Measurements from ENCODE around the gene AGBL4.
"Not testable (repeated sequence)": the region's sequence is repeated elsewhere in the genome, so short reads cannot be mapped to it uniquely, and the experiment has no call there.

Gene AGBL4

DNA sequence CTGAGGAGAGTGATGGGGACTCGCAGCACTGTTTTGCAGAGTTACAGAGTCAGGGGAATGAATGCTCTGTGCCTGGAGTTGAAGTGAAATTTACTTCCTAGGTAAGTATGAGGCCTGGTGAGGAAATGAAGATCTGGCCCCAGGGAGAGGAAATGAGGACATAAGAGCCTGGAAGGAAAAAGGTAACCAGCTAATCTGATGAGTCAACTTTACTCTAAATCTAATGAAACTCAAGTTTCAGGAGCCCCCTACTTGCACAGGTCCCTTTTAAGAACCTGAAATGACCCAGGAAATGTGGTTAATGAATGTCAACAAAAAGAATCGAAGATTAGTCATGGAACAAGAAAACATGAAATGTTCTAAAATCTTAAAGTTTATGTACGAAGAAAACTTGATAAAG is 599.0 kb downstream of the AGBL4 start:
- no peak for DNase-seq

DNA sequence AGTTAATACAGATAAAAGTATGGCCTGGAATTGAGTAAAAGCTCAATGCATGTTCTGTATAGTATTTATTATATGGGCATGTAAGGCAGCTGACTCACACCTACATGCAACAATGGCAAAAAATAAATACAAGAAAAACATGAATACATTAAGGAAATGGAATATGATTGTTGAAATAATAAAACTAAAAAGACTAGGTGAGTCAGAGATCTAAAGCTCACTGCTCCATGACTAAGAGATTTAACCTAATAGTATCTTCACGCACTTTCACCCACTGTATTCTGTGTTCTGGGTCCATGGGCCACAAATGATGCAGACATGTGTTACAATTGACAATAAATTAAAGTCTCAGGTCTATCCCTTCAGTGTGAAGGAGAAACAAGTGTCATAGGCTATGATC is 607.0 kb downstream of the AGBL4 start:
- DNase-seq = no peak

GRCh38 chr1:49408346-49408745 is 615.4 kb downstream of the AGBL4 start:
- no peak for DNase-seq

GRCh38 chr1:49397086-49397485 is 626.7 kb downstream of the AGBL4 start:
- no peak for DNase-seq

GRCh38 chr1:49394200-49394599 is 629.6 kb downstream of the AGBL4 start:
- DNase-seq = no peak

DNA sequence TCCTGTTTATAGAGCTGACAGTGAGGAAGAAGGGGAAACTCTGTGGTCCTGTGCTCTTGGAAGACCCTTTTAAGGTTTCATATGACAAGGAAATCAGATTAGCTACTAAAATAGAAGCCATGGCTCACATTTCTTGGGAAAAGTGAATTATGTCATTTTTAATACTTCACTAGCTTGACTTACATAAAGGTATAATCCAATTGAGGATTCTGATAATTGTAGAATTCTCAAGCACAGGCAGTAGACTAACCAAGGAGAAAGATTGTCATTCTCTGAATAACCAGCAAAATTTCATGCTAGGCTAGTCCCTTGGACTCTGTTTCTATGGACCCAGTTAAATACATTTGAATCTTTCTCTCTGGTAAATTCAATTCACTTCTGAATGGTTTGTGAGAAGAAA is 634.1 kb downstream of the AGBL4 start:
- DNase-seq = no peak

- DNase-seq = peak; percentile 40
Observed at GRCh38 chr1:49364676-49365075, 659.1 kb downstream of the AGBL4 start.

DNA sequence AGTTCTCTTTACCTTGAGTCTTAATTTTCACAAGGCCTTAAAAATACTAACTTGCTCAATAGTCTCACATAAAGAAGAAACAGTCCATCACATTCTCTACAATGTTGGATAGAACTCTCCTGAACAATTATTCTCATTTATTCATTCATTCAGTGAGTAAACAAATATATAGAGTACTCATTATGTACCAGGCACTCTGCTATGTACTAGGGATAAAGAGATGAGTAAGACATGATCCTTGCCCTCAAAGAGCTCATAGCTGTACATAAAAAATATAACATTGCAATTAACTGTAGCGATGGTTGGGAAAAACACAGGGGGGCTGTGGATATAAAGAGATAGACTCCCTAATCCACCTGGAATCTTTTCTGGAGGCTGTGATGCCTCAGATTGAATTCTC is 660.1 kb downstream of the AGBL4 start:
- no peak for DNase-seq

GRCh38 chr1:49358036-49358435 is 665.7 kb downstream of the AGBL4 start:
- no peak for DNase-seq

DNA sequence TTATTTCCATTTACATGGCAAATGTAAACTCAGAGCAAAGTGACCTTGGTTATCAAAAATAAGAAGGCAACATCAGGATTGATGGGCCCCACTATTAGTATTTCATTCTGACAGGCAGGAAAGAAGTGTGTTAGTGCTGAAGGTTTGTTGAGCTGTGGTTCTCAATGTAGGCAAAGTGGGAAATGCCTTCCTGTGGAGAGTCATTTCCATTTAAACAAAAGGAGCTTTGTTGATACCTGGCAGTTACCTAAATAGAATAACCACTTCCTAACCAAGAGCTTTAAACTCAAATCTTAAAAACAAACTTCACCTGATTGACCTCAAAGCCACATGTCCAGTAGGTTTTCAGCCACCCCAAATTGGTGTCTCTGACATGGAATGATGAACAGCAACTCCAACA is 667.2 kb downstream of the AGBL4 start:
- no peak for DNase-seq

DNA sequence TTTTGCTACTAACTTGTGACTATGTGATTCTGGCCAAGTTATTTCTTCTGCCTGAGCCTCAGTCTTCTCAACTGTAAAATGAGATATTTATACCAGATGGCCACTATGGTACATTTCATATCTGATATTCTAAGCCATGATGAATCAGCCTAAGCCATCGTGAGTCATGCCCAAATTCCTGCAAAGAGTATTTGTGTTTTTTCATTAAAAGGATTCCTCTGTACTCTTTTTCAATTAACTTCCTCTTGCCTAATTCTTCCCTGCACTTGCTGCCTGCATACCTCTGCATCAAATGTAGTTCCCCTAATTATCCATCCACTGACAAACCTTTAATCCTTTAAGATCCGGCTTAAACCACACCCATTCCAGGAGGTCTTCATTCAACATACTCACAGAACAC is 672.0 kb downstream of the AGBL4 start:
- no peak for DNase-seq

DNA sequence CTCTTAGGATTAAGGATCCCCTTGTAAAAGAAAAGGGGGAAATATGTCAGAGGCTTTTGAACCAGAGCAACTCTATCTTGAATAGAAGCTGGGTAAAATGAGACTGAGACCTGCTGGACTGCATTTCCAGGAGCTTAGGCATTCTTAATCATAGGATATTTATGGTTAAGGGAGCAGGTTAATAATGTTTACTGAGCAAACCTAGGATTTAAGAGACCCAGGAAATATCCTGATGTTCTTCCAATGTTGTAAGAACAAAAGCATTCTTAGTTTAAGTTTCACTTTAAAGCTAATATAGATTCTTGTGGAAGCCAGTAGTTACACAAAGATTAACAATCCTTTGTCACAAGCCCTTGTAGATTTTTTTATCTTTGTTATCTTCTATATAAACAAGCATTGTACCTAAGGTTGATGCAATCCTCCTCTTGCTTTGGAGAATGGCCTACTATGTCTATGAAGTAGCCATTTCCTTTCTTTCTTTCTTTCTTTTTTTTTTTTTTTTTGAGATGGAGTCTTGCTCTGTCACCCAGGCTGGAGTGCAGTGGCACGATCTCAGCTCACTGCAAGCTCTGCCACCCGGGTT is 676.9 kb downstream of the AGBL4 start:
- no peak for DNase-seq

DNA sequence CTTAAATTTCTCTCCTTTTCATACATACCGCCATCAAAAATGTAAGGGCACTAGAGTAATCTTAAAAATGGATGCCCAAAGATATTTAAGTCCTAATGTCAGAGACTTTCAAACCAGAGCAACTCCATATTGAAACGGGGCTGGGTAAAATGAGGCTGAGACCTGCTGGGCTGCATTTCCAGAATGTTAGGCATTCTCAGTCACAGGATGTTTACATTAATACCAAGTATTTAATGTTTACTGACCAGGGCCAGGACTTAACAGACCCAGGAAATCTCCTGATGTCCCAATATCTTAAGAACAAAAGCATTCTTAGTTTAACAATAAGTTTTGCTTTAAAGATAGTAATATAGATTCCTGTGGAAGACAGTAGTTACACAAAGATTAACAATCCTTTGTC is 683.2 kb downstream of the AGBL4 start:
- no peak for DNase-seq

GRCh38 chr1:49339043-49339442 is 684.7 kb downstream of the AGBL4 start:
- DNase-seq = no peak

DNA sequence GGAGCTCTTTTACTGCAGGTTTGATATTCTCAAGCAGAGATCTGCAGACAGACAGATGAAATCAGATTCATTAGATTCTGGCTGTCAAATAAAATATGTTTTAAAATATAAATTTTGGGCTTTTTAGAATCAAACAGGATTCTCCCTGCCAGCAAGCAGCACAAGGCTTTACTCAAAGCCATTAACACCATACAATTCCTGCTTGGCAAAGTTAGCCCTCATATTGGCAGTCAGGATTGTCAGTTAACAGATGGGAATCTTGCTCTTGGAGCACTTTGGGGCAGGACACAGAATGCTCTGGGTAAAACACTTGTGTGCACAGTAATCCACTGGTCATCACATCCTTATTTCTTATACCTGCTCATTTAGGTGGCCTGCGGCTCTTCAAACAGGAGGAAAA is 686.5 kb downstream of the AGBL4 start:
- no peak for DNase-seq

GRCh38 chr1:49333906-49334305 is 689.8 kb downstream of the AGBL4 start:
- no peak for DNase-seq

- no peak for DNase-seq
Observed at GRCh38 chr1:49331066-49331852, 692.5 kb downstream of the AGBL4 start.

DNA sequence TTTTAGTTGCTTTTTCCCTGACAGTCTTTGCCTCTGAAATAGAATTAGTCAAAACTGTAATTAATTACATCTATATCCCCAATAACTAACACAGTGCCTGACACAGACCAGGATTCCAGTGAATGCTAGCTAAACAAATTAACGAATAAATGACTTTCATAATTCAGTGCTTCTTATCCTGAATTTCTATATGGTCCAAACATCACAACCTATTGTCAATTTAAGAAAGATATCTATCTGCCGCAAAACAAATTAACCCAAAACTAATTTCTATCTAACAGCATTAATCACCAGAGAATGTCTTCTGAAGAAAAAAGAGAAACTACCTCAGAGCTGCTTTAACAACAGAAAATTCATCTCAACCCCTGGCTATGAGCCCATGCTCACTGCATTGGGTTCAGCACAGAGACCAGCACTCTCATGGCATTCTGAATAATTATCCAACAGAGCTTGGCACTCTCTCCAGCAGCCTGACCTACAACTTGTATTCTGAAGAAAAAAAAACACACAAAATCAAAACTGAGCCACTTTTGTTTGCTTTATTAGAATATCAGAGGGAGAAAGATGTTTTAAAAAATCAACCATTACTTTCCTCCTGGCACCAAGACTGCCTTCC is 699.7 kb downstream of the AGBL4 start:
- no peak for DNase-seq

GRCh38 chr1:49320493-49320892 is 703.3 kb downstream of the AGBL4 start:
- not testable (repeated sequence) for DNase-seq

- DNase-seq = no peak
Observed at GRCh38 chr1:49319426-49319963, 704.3 kb downstream of the AGBL4 start.

- no peak for DNase-seq
Observed at GRCh38 chr1:49318218-49318617, 705.5 kb downstream of the AGBL4 start.

DNA sequence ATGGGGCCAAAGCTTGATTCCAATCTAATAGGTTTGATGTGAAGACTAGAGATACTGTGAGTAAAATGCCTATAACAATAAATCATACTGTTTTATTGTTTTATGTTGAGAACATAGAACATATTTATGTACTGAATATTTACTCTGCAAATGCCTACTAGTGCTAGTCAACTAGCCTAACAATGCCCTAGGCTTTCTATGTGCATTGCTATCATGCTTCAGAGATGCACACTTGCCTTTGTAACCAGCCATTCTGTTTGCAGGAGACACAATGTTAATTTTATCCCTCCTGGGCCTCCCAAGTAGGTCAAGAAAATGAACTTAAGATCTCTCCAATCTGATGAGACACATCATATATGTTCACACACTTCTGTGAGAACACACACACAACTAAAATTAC is 716.3 kb downstream of the AGBL4 start:
- DNase-seq = no peak

DNA sequence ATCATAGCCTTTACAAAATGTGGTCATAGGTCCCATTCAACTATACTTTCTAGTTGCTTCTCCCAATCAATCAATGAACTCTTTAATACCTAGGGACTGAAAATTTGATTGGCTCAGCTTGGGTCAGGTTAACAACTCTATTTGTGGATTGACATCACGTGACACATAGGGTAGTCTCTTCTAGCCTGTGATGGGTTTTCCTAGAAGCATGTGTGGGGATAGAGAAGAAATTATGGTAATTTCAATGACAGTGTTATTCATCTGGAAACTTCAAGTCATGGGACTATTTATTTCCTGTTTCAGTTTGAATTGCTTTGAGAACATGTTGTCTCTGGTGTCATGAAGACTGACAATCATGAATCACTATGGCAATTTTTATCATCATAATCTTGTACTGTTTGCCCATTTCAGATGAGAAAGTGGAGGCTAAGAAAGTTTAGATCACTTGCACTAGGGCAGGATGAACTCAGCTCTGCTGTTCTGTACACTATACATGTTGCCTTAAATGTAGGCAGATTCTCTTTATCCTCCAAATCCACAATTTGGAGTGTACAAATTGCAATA is 717.2 kb downstream of the AGBL4 start:
- DNase-seq = no peak

GRCh38 chr1:49302400-49302799 is 721.4 kb downstream of the AGBL4 start:
- DNase-seq = not testable (repeated sequence)
